DMS79 (cell line): Measurements from ENCODE around the gene FMNL2.

Experiments
- DNase-seq: peaks from one replicate; lab custom pipeline; 2025; lab: John Stamatoyannopoulos, UW

The FMNL2 gene

DNA sequence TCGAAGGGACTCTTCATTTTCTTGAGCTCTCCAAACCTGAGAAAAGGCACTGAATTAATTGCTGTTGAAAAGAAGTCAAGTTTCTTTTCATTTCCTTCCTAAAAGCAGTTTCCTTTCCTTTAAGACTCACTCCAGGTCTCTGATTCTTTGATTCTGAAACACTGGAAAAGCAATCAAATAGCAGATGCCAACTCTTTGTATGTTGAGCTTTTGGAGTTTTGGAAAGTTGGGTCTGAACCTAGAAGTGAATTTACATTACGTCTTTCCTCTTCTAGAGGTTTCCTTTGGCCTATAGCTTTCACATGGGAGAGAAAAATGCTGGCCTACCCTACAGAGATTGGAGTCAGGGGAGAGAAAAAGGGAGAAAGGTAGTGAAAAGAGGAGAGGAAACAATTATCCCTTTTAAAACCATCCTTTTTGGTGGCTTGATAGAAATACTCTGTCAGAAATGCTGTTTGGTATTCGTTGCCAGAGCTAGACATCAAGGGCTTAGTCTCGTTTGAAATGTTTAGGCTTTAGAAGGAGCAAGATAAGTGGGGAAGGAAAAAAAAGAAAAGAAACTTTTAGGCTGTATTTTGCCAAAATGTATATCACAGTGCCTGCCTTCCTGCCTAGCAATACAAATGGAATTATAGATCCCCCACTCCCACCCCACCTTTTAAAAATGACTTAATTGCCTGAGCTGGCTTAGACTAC is 194.6 kb downstream of the FMNL2 start:
- no peak for DNase-seq

DNA sequence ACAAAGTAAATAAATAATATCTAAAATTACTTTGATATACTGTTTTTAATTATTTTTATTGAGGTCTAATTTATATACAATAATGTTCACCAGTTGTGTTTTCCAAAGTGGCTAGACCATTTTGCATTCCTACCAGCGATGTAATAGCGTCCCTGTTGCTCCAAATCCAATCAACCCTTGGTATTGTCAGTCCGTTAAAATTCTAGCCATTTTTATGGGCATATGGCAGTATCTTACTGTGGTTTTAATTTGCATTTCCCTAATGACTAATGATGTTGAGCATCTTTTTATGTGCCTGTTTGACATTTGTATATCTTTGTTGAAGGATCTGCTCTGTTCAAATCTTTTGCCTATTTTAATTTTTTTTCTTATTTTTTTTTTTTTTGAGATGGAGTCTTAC is 197.3 kb downstream of the FMNL2 start:
- no peak for DNase-seq

DNA sequence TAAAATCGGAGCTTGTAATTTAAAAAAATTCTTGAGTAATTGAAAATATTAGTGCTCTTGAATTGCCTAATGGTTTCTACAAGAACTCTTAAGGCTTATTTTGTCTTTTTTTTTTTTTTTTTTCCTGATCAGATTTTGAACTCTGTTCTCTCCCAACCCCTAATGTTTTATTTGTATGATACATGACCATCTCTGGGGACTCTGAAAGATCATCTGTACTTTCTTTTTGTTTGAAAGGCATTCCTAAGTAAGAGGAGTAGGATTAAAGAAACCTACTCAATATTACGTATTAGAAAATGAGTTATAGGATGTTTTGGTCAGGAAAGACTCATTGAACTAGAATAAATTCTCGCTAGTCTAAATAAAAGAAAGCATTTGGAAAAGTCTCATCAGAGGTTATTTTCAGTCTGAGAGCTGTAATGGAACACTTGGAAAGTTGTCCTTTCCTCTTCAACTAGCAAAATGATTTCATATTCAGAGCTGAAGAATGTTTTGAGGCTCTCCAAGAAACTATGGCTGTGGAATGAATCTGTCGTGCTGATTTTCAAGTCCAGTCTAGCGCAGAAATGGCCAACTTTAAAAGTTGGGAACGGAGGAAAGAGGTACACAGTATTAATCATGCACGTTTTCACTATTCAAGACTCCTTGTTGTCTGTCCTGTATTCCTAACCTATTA is 199.6 kb downstream of the FMNL2 start:
- no peak for DNase-seq

DNA sequence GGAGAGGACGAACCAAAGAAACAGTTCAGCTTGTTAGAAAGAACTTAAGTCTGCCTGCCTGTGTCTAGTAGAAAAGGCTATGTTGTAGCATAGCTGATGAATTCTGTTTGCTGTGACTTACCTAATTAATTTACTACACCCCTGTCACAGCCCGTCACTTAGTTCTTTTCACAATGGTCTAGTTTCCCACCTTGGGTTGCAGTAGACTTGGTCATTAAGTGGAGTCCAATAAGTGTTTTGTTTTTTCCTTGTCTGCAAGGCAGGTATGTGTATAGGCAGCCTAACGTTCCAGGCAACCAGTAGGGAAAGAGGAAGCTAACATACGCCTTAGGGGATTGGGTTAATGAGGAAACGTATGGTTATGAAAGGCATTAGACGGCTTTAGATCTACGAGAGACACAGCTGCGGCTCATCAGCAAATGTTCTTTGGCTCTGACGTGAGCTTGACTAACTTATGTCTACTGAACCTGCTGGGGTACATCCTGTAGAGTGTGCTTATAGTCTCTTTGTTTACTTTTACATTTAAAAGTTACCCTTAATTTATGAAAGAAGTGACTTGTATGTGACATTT is 202.2 kb downstream of the FMNL2 start:
- no peak for DNase-seq

DNA sequence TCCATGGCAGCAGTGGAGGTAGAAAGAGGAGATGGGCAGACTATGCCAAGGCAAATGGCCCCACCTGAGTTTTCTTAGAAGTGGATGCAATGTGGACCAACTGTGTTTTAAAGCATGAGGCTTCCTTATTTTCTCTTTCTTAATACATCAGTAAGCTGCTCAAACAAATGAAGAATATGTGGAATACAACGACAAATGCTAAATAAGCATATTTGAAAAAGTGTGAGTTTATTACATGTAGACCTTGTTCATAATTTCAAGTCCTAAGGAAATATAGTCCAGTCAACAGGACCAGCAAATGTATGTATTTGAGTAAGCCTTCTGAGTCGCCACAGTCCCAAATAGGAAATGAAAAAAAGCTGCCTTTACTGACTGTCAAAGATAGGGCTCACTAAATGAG is 204.4 kb downstream of the FMNL2 start:
- DNase-seq: no peak

DNA sequence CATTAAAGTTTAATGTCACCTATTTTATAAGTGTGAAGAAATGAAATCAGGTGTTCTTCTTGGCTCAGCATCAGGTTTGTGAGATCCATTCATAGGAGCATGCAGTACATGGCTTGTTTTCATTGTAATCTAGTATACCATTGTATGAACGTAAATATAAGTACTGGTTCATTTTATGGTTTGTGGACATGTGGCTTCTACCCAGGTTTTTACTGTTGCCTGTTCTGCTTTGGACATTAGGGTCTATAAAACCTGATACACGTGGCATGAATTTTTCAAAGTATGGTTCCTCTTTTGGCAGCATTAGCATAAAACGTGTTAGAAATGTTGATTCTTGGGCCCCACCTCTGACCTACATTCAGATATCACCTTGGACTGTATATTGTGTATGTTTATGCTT is 206.7 kb downstream of the FMNL2 start:
- no peak for DNase-seq

DNA sequence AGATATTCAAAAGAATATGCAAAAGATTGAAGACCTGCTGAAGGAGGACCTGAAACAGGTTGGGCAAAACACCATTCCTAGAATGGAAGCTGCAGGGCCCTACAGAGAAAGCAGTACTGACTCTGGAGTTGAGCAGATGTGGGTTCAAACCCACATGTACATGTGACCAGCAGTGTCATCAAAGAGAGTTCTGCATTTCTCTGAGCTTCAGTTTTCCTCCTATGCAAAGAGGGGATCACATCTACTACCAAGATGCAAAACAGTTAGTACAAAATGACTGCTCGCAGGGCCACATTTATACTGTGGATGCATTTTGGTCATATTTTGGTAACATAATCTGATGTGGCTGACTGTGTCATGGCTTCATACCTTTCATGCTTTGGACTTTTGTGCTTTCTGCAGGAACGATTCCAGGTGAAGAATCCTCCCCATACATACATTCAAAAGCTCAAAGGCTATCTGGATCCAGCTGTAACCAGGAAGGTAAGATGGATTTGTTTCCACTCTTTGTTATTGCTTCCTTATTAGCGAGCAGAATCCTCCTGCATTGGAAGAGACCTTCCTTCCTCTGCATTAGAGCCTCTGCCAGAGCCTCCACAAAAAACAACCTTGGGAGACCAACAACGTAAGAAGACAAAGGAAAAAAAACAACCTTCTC is 207.5 kb downstream of the FMNL2 start:
- no peak for DNase-seq

DNA sequence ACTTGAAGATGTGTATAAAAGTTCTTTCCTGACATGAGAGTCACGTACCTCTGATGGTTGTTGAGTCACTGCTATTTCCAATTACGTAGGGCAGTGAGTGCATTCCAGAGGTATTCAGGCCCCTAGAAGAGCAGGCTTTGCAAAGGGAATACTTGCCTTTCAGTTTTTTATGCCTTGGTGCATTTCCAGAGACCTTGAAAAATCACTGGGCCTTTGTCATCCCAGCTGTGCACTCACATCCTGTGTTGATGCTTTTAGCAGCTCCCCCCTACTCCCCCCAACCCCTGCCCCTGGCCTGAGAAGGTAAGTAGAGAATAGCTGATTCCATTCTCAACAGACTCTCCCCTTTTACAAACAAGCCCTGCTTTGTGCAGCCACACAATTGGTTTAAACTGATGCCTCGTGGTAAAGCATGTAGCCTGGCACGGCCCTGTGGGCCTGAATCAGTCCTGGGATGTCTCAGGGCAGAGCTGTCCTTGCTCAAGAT is 208.1 kb downstream of the FMNL2 start:
- DNase-seq: no peak

DNA sequence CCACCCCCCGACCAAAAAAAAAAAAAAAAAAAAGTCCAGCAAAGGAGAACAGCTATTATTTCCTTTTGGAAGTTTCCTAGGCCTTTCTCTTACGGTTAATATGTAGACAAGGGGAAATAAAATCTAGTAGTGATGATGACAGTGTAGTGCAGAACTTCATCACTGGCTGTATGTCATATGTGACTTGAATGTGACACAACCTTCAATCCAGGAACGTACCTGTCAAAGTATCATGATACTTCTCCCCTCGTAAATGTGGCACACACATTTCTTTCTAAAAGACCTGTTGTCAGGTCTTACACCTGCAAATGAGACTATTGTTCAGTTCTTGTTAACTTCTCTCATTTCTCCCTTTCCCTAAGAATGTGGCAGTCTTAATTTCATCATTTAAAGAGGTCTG is 208.7 kb downstream of the FMNL2 start:
- DNase-seq: no peak

DNA sequence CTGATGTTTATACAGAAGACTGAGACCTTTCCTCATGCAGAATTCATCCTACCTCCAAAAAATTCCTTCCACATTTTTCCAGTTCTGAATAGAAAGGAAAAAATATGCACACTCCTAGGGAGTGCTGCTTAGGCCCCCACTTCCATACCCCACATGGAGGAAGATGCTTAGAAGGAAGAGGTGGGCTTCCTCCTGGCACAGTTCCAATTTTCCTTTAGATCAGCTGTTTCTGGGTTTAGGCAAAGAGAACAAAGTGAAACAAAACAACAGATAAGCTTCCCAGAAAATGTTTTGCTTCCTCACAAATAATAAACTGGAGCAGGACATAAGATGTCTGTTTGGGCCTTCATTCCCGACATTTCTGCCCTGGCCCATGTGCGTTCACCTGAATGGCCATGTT is 209.7 kb downstream of the FMNL2 start:
- DNase-seq: no peak

DNA sequence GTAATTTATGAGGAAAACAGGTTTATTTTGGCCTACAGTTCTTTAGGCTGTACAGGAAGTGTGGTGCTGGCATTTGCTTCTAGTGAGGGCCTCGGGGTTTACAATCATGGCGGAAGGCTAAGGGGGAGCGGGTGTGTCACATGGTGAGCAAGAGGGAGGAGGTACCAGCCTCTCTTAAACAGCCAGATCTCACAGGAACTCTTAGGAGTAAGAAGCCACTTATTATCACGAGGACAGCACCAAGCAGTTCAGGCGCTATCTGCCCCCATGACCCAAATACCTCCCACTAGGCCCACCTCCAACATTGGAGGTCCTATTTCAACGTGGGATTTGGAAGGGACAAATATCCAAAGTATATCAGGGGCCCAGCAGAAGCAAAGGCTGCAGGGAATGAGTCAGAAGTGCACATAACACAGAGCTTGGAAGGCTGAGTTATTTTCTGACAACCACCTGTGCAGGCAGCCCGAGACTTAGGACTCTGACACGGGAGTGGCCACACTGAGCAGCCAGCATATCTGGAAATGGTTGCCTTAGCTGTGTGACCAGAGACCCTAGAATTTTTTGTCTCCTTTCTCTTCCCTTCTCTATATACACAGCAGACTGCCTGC is 211.4 kb downstream of the FMNL2 start:
- no peak for DNase-seq

DNA sequence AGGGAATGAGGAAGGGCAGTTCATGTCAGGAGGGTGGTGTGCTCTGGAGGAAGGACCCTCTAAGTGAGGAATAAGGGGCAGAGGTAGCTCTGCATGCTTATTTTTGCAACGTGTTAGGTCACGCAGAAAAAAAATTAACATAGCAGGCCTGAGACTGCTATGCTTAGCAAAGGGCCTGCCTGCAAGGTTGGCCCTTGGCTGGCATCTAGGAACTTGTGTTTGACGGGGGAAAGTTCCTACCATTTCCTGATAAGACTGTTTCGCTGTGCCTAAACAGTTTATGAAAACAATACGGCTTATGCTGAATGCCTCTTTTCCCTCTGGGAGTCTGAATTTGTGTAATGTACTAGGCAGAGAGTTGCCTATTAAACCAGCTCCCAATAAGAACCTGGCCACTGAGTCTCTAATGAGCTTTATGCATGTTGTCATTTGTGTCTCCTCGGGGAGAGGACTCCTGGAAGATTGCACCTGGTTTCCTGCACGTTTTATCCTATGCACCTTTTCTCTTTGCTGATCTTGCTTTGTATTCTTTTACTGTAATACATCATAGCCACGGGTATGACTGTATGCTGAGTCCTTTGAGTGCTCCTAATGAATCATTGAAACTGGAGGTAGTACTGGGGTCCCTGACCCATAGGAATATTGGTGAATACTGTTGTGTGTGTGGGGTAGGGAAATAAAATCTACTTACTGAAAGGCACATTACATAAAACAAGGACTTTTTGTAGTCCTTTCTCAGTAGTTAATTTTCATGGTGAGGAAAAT is 213.3 kb downstream of the FMNL2 start:
- no peak for DNase-seq

DNA sequence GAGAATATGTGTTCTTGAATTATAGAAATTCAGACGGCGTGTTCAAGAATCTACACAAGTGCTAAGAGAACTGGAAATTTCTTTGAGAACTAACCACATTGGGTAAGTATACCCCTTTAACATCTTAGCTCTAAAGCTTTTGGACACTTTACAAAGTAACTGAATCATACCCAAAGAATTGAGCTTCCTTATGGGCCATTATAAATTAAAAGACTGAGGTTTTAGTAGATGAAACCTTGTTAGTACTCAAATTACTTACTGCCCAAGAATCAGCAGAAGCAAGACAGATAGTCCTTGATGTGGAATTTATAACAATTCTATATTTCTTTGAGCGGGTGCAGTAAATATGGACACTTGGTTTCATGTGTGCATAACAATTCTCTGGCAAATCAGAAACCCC is 214.0 kb downstream of the FMNL2 start:
- no peak for DNase-seq

DNA sequence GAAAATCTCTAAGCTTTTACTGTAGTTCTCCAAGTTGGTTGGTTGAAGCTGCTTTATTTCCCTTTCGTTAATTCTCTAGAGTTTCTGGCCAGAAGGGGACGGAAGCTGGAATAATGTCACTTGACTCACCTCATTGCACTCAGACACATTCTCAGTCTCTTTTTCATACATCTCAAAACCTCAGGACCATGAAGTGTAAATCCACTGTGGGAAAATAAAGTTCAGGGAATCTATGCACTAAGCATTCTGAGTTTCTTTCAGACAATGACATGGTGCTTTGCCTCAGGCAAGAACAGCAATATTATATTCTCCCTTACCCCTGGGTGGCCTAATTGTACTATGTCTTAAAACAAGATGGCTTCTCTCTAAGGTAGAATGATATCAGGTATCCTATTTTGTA is 214.4 kb downstream of the FMNL2 start:
- no peak for DNase-seq

DNA sequence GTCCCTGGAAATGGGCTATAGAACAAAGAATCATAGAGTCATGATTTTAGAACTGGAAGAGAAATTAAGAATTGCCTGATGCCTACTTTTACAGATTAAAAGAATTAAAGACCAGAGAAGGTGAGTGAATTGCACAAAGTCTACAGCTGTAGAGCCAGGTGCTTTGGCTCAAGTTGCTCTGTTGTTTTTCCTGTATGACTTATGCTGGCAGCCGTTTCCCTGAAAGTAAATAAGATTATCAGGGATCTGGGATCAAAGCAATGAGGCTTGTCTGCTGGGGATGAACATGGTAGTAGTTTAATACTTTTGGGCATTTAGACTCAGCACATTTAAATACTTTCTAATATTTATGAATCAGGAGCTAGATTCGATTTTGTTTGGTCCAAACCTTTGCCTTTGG is 215.4 kb downstream of the FMNL2 start:
- DNase-seq: no peak

DNA sequence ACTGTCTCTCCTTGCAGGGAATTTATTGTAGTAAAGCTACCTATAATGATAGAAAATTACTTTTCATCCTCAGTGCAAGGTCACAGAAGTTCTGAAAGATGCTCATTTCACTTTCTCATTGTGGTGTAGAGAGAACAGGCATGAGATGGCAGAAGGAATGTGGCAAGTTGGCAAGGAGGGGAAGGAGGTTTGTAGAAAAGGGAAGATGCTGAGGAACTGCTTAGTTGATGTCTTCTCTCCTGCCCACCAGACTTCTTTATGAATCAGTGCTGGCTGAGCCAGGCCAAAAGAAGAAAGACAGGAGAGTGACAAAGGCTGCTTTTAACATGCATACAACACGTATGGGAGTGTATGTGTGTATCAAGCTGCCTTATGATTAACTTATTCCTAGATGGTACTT is 217.9 kb downstream of the FMNL2 start:
- no peak for DNase-seq

DNA sequence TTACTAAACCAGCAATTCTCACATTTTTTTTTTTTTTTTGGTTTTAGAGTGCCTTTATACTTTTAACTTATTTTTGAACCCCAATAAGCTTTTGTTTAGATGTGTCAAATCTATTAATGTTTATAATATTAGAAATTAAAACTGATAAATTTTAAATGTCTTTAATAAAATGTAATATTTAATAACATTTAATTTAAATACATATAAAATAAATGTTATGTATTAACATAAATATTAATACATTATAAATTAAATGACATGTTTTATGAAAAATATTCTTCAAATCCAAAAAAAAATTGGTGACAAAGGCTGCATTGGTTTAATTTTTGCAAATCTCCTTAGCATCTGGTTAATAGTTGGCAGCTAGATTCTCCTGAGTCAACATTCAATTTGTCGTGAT is 218.5 kb downstream of the FMNL2 start:
- DNase-seq: no peak

DNA sequence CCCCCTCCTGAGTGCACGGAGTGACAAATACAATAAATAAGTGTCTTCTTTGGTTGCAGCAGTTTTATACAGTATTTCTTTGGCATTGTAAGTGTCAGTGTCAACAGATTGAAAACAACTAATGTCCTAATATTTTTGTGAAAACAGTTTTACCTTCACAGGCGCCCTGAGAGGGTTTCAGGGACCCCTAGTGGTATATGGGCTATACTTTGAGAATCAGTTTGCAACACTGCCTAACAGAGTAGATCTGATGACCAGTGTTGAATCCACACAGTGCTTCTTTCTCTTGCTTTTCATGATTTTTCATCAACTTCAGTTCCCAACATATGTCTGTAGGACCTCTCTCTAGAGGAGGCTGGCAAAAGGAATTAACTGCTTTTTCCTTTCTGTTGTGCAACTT is 220.1 kb downstream of the FMNL2 start:
- DNase-seq: no peak

DNA sequence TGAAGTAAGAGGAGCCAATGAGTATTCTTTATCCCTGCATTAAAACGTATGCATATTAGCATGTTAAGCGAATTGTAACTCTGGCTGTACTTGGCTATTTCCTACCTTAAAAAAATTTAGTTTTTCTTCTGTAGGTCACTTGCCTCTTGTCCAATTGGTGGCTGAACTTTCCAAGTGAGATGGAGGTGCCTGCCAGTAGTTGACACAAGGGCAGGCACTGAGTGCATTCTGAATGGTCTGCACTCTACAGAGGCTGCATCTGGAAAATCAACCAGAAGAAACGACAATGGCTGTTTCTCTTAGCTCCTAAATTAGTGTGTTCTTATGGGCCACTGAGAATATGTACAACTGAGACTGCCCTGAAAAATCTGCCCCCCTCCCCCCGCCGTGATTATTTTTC is 221.5 kb downstream of the FMNL2 start:
- DNase-seq: no peak

DNA sequence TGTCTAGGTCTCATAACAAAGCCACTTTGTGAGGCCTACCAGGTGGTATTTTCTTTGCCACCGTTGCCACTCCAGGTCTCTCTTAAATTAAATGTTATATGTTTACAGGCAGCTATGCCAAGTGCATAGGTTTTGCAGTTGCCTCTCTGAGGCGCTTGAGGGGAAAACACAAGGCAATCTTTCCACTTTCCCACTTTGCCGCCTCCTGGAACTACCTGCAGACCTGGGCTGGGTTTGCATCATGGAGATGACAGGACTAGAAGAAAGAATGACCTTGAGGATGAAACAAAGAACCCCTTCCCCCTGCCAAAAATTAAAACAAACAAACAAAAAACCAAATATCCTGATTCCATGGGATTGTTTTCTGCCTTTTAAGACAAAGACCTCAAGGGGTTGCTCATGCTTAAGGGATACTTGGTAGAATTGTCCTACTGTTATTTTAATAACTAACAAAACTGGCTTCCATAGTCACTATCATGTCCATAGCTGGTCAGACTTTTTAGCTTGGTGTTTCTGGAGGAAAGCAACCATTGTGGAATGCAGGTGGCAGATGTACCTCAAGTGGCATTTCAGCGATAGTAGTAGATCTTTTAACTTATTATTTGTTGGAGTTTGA is 222.4 kb downstream of the FMNL2 start:
- no peak for DNase-seq
